SH-SY5Y (cell line): ENCODE measurements around the gene DUSP28.

Experiments
- GATA2 ChIP-seq: IDR thresholded peaks from 2 replicates; pipeline ENCODE4 v1.6.1; 2011; ENCODE audit warnings: mild to moderate bottlenecking, low read depth, low read length
- GATA3 ChIP-seq: IDR thresholded peaks from 2 replicates; pipeline ENCODE4 v1.6.1; 2011; ENCODE audit warnings: low read depth, mild to moderate bottlenecking, low read length, moderate library complexity

- TF ChIP-seq GATA2, result no peak
- no peak for TF ChIP-seq GATA3
Measured at GRCh38 chr2:240596491-240596931, 36.4 kb downstream of the DUSP28 start.
